Natural killer cell (primary cell): ENCODE results near the gene LRP6. TPM values are rescaled to one million over a fixed set of nuclear protein-coding genes. Genes with fewer than 3 reads are reported as not detected.
"Not testable (repeated sequence)": the region's sequence is repeated elsewhere in the genome, so short reads cannot be mapped to it uniquely, and the experiment has no call there.

Source experiments
- ATAC-seq, 3 donors: fragments of 150-1000 bp in 2 of 3; fragments of 200-7000 bp in 1 of 3; cut with Tn5 transposase; 1 replicate in 1 of 3; 2 replicates in 2 of 3; pipeline ENCODE4 v1.10.0; 2021; ENCODE audit warnings: mild to moderate bottlenecking in 2 of 3, moderate library complexity in 2 of 3
- DNase-seq, 2 donors: peaks; one replicate each; pipeline versions ENCODE4 v3.0.0 to v3.0.0-alpha.2; 2013 to 2021; ENCODE audit warnings: mixed read lengths in 1 of 2
- H3K27ac ChIP-seq: one replicate; pipeline ENCODE4 v1.5.1; 2013; ENCODE audit warnings: mild to moderate bottlenecking, low read length
- H3K27me3 ChIP-seq: one replicate; pipeline ENCODE4 v1.6.1; 2013; ENCODE audit warnings: low read length; ENCODE audit not compliant: control insufficient read depth, insufficient read depth
- H3K36me3 ChIP-seq: one replicate; pipeline ENCODE4 v1.6.1; 2013; ENCODE audit warnings: low read length; ENCODE audit not compliant: control insufficient read depth, insufficient read depth
- H3K4me1 ChIP-seq: one replicate; pipeline ENCODE4 v1.6.1; 2013; ENCODE audit warnings: low read length; ENCODE audit not compliant: control insufficient read depth, insufficient read depth
- H3K4me3 ChIP-seq: one replicate; pipeline ENCODE4 v1.5.1; 2013; ENCODE audit warnings: low read length
- H3K9me3 ChIP-seq: one replicate; pipeline ENCODE4 v1.6.1; 2013; ENCODE audit warnings: low read length; ENCODE audit not compliant: control insufficient read depth, insufficient read depth
- H3K27ac Mint-ChIP-seq, 2 donors: one replicate each; pipeline ENCODE4 v1.8.0; 2022; ENCODE audit warnings: mild to moderate bottlenecking in 2 of 2, mixed read lengths in 2 of 2, moderate library complexity in 1 of 2
- H3K27me3 Mint-ChIP-seq, 2 donors: one replicate each; pipeline ENCODE4 v1.8.0; 2022; ENCODE audit warnings: low read depth in 2 of 2, mixed read lengths in 2 of 2
- H3K36me3 Mint-ChIP-seq: one replicate; pipeline ENCODE4 v1.8.0; 2022; ENCODE audit warnings: mixed read lengths
- H3K4me1 Mint-ChIP-seq, 2 donors: one replicate each; pipeline ENCODE4 v1.8.0; 2022; ENCODE audit warnings: mixed read lengths in 2 of 2
- H3K4me3 Mint-ChIP-seq: one replicate; pipeline ENCODE4 v1.8.0; 2022; ENCODE audit warnings: mild to moderate bottlenecking, moderate library complexity, mixed read lengths
- H3K9me3 Mint-ChIP-seq, 2 donors: one replicate each; pipeline ENCODE4 v1.8.0; 2022; ENCODE audit warnings: mixed read lengths in 2 of 2
- CTCF ChIP-seq: fragments of 200-600 bp; IDR thresholded peaks from one replicate; pipeline ENCODE4 v1.8.0; 2022; ENCODE audit warnings: antibody characterized with exemption
- WGBS: methylation state at CpG from one replicate; pipeline ENCODE4 v1.1.7; 2013; ENCODE audit warnings: missing lambda C conversion rate; ENCODE audit not compliant: insufficient coverage; 5-methylcytosine and 5-hydroxymethylcytosine counted together
- intact Hi-C: fragments of 100-400 bp; cut with micrococcal nuclease; formaldehyde crosslinking; loops from one replicate; pipeline ENCODE4 v1.14.2; 2022
- total RNA-seq, 4 donors: library from RNA; stranded (reverse); fragments of 120-200 nt in 1 of 4; gene quantifications; one replicate each; pipeline versions ENCODE4 v1.2.3 to v1.2.4, GENCODE V29; 2013 to 2022

Gene LRP6
- total RNA-seq, 3 donors from 2014 or later (not counting 1 experiment from before 2014, with no cell fraction given) = 0.05 to 0.33 TPM; not detected in 1

GRCh38 chr12:12156116-12156515, 110.7 kb downstream of the LRP6 start:
- no peaks in the 10 kb centered on the region for H3K4me1 ChIP-seq
- ATAC-seq (no peak), DNase-seq (no peak)
- no peaks in the 10 kb centered on the region for H3K9me3 ChIP-seq
- H3K27ac ChIP-seq = no peak overlapping the region
- Mint-ChIP-seq H3K4me1 (no peaks in the 10 kb centered on the region), H3K36me3 (no peaks in the 10 kb centered on the region), H3K27me3 (peaks cover 32 to 43% of the 10 kb centered on the region in 2 donors), H3K4me3 (no peak overlapping the region), H3K9me3 (no peaks in the 10 kb centered on the region), H3K27ac (no peak overlapping the region)
- H3K27me3 ChIP-seq = peaks cover 25% of the 10 kb centered on the region
- intact Hi-C loops = no loop called here
- WGBS = 91% methylated on average over 6 of the region's 6 CpGs
- no peak for TF ChIP-seq CTCF
- H3K4me3 ChIP-seq = no peak overlapping the region
- H3K36me3 ChIP-seq = no peaks in the 10 kb centered on the region

- H3K4me1 Mint-ChIP-seq = no peaks in the 10 kb centered on the region
- Histone ChIP-seq H3K36me3 (no peaks in the 10 kb centered on the region), H3K4me1 (no peaks in the 10 kb centered on the region), H3K27me3 (peaks cover 22% of the 10 kb centered on the region), H3K4me3 (no peak overlapping the region), H3K27ac (no peak overlapping the region), H3K9me3 (no peaks in the 10 kb centered on the region)
- no peaks in the 10 kb centered on the region for H3K36me3 Mint-ChIP-seq
- ATAC-seq (no peak), DNase-seq (no peak)
- WGBS = 95% methylated on average over 3 of the region's 3 CpGs
- H3K27ac Mint-ChIP-seq = no peak overlapping the region
- no peaks in the 10 kb centered on the region for H3K9me3 Mint-ChIP-seq
- no peak overlapping the region for H3K4me3 Mint-ChIP-seq
- H3K27me3 Mint-ChIP-seq = peaks cover 24 to 59% of the 10 kb centered on the region in 2 donors
- no peak for TF ChIP-seq CTCF
- intact Hi-C loops = no loop called here
Measured at GRCh38 chr12:12153596-12153995, 113.2 kb downstream of the LRP6 start.

GRCh38 chr12:12147111-12147510, 119.7 kb downstream of the LRP6 start:
- no peaks in the 10 kb centered on the region for H3K36me3 ChIP-seq
- no peaks in the 10 kb centered on the region for H3K9me3 ChIP-seq
- no peaks in the 10 kb centered on the region for H3K36me3 Mint-ChIP-seq
- intact Hi-C loops = no loop called here
- no peak overlapping the region for H3K4me3 Mint-ChIP-seq
- no peak for ATAC-seq
- DNase-seq = no peak
- H3K4me1 ChIP-seq = no peaks in the 10 kb centered on the region
- H3K27me3 Mint-ChIP-seq = peaks cover 18 to 68% of the 10 kb centered on the region in 2 donors
- H3K9me3 Mint-ChIP-seq = no peaks in the 10 kb centered on the region
- TF ChIP-seq CTCF = no peak
- H3K27me3 ChIP-seq = peaks cover 2% of the 10 kb centered on the region
- no peak overlapping the region for H3K4me3 ChIP-seq
- no peak overlapping the region for H3K27ac Mint-ChIP-seq
- 97% methylated on average over 5 of the region's 6 CpGs for WGBS
- H3K4me1 Mint-ChIP-seq = no peaks in the 10 kb centered on the region
- H3K27ac ChIP-seq = no peak overlapping the region

- H3K27ac ChIP-seq, H3K27ac Mint-ChIP-seq, H3K9me3 Mint-ChIP-seq, DNase-seq, H3K36me3 Mint-ChIP-seq, H3K36me3 ChIP-seq, H3K4me1 ChIP-seq, H3K4me3 Mint-ChIP-seq, H3K9me3 ChIP-seq, H3K4me1 Mint-ChIP-seq, ATAC-seq, H3K4me3 ChIP-seq, intact Hi-C loops: not testable (repeated sequence)
- no CpG with 5 or more reads among the region's 1 CpG for WGBS
- peaks cover 10% of the 10 kb centered on the region for H3K27me3 ChIP-seq
- peaks cover 39 to 79% of the 10 kb centered on the region in 2 donors for H3K27me3 Mint-ChIP-seq
Measured at GRCh38 chr12:12144531-12144930, 122.3 kb downstream of the LRP6 start.
